Left ventricle myocardium superior (tissue), 1 donor: ENCODE measurements around the gene RHBDF2. TPM values are rescaled to one million over a fixed set of nuclear protein-coding genes. Genes with fewer than 3 reads are reported as not detected.
"Not testable (repeated sequence)": the region's sequence is repeated elsewhere in the genome, so short reads cannot be mapped to it uniquely, and the experiment has no call there.

Source experiments
- ATAC-seq: fragments of 200-7000 bp; cut with Tn5 transposase; one replicate; pipeline ENCODE4 v1.9.1; 2020; ENCODE audit warnings: mild to moderate bottlenecking, moderate library complexity
- DNase-seq: peaks from one replicate; pipeline ENCODE4 v3.0.0-alpha.2; 2020
- intact Hi-C: fragments of 100-400 bp; cut with micrococcal nuclease; formaldehyde crosslinking; loops from one replicate; pipeline ENCODE4 v1.11.0; 2022
- total RNA-seq: library from RNA; stranded (reverse); fragmentation: NEBNext Ultra II Directional; extraction: Animal tissue kit (Norgen Biotek cat#: 25700); gene quantifications from one replicate; pipeline ENCODE4 v1.2.1, GENCODE V29; 2021
- donor health status: DM: no; HTN: yes; CAD: no; lungs with severe emphysema.

The RHBDF2 gene
- total RNA-seq, 1 donor from 2014 or later: 17.7 TPM

DNA sequence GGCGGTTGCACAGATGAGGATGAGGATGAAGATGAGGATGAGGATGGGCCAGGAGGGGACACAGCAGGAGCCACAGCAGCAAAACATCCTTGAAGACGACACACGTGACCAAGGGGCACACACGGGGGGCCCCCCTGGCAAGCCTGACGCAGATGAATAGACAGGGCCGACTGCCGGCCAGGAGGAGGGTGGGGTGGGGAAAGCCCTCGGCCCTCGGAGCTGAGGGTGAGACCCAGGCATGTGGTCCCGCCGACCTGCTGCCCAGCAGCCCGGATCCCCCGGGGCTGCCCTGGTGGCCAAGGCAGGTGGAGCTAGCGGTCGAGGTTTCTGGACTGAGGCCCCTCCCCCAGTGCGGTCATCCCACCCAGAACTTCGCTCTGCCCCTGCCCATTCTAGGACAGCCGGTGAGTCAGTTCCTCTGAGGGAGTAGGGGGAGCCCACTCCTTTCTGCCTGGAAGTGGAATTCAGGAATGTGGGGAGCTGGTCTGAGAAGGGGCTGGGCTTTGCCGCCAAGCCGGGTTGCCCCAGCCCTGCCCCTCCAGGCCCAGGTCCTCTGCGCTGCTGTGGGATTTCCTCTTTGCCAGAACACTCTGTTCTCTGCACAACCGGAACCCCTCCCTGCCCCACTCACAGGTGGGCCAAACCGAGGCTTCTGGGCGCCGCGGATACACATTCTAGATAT, 26.3 kb upstream of the RHBDF2 start:
- peak; percentile 17 for ATAC-seq
- intact Hi-C loops: no loop called here
- peak; percentile 75 for DNase-seq

GRCh38 chr17:76527016-76527415, 25.8 kb upstream of the RHBDF2 start:
- intact Hi-C loops, DNase-seq, ATAC-seq: not testable (repeated sequence)

DNA sequence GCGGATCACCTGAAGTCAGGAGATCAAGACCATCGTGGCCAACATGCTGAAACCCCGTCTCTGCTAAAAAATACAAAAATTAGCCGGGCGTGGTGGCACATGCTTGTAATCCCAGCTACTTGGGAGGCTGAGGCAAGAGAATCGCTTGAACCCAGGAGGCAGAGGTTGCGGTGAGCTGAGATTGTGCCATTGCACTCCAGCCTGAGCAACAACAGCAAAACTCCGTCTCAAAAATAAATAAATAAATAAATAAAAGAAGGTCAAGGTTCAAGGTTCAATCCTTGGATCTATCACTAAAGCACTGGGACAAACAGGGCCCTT, 24.2 kb upstream of the RHBDF2 start:
- DNase-seq, ATAC-seq, intact Hi-C loops: not testable (repeated sequence)

DNA sequence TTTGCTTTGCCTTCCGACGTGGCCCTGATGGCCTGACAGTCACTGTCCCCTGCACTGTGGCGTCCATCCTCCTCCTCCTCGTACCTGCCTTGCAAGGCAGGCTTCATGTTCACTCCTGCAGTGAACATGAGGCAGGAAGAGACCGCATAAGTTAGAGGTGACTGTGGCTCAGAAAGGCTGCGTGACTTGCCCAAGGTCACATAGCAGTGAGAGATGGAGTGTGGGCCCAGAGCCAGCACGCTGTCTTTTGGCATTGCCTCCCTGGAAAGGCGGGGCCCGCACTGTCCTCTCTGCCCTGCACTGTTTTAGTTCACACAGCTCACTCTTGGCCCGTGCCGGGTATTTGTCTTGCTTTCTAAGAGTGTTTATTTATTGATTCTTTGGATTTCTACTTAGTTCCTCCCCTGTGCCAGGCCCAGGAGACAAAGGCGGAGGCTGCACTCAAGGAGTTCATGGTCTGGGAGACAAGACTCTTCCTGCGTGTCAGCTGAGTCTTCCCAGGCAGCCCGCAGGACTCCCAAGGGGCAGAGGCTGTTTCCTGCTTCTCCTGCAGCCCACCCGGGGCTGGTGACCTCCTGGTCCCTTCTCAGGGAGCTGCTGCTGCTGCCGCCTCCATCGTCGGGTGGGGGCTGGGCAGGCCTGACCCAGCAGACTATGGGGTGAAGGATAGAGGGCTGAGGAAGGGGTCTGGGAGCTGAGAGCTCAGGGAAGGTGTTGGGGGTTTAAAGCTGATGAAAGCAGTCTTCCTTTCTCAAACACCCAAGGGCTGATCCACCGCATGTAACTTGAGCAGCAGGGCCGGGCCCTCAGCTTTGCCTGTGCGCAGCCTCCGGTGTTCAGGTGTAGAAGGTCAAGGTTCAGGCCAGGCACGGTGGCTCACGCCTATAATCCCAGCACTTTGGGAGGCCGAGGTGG, 23.6 kb upstream of the RHBDF2 start:
- intact Hi-C loops: no loop called here
- DNase-seq (peak; percentile 86), ATAC-seq (peak; percentile 33)

DNA sequence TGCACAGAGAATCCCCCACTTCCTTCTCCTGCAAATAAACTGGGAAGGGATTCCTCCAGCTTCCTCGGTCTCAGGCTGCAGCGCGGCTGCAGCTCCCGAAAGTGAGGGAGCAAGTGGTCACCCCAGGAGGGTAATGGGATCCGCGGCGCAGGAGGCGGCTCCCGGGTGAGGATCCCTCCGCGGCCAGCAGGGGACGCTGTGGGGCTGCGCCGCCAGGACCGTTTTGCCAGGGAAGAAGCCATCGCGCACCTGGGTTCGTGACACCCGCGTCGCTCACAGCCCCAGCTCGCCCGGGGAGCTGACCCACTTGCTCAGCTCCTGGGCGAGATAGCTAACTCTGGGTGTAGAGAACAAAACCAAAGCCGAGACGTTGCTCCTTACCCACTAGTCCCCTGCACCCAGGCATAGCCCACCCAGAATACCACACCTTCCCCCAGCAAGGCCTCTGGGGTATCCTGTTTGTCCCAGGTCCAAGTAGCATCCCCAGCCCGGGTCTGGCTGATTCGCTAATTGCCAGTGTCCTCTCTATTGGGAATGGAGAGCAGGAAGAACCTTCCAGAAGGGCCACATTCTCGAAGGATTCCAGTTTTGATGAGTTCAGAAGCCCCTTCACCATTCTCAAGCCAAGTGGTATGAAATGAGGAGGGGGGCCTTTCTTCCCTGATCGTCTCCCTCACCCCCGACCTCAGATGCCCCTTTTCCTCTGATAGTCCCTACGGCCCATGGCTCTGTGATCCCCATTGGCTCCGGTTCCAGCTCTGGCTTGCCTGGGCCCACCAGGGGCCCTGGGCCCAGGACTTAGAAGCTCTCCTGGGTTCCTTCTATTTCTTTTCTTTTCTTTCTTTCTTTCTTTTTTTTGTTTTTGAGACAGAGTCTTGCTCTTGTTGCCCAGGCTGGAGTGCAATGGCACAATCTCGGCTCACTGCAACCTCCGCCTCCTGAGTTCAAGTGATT, 22.1 kb upstream of the RHBDF2 start:
- DNase-seq (peak; percentile 86), ATAC-seq (peak; percentile 49)
- intact Hi-C loops: no loop called here

- DNase-seq, ATAC-seq, intact Hi-C loops: not testable (repeated sequence)
These were observed 20.5 kb upstream of the RHBDF2 start for GRCh38 chr17:76521683-76522082.

DNA sequence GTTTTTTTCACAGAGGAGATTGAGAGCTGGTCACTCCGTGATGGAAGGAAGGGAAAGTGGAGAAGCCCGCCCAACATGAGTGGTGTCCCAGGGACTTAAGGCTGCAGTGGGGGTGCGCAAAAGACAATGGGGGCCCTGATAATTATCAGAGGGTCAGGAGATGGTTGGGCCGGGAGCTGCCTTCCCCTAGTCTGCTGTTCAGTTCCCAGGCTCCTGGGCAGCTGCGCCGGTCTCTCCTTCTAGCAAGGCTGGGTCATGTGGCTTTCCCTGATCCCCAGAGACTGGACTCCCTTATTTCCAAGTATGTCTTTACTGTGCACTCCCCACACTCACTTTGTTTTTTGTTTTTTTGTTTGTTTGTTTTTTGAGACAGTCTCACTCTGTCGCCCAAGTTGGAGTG, 20.0 kb upstream of the RHBDF2 start:
- intact Hi-C loops: no loop called here
- DNase-seq (no peak), ATAC-seq (no peak)

GRCh38 chr17:76519048-76519966, 18.1 kb upstream of the RHBDF2 start:
- no peak for DNase-seq
- no peak for ATAC-seq
- intact Hi-C loops: no loop called here

GRCh38 chr17:76517638-76518038, 16.4 kb upstream of the RHBDF2 start:
- no peak for DNase-seq
- intact Hi-C loops: no loop called here
- no peak for ATAC-seq

DNA sequence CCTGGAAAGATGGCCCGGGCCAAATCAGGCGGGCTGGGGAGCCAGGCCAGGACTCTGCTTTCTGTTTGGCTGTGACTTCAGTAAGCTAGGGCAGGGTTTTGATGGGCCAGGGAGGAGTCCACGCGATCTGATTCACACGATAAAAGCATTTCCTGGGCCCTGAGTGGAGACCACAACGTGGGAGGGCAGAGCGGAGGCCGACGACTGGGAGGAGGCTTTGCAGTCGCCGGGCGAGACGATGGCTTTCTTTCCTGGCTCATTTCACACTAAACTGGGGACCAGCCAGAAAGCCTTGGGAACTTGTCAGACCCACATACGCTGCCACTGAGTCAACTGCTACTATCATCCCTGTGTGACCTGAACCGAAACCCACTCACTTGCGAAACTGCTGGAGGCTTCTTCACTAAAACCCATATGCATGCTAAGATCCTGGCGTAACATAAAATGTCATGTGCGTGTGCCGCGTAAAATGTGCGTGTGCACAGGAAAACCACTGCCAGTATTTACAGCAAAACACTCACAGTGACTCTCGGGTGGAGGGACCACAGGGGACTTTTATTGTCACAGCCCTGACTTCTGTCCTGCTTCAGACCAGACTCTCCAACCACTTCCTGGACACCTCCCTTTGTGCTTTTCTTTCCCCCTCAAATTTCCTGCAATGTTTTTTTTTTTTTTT, 14.2 kb upstream of the RHBDF2 start:
- DNase-seq (peak; percentile 68), ATAC-seq (peak; percentile 77)
- intact Hi-C loops: no loop called here

GRCh38 chr17:76514355-76514754, 13.1 kb upstream of the RHBDF2 start:
- ATAC-seq, intact Hi-C loops, DNase-seq: not testable (repeated sequence)

- intact Hi-C loops: no loop called here
- no peak for ATAC-seq
These were observed 12.1 kb upstream of the RHBDF2 start for GRCh38 chr17:76513306-76513692.

GRCh38 chr17:76512366-76513305, 11.4 kb upstream of the RHBDF2 start:
- ATAC-seq (no peak), DNase-seq (no peak)
- intact Hi-C loops: no loop called here

More at GRCh38 chr17:76513306-76513692, 12.1 kb upstream of the RHBDF2 start:
- DNase-seq: no peak

DNA sequence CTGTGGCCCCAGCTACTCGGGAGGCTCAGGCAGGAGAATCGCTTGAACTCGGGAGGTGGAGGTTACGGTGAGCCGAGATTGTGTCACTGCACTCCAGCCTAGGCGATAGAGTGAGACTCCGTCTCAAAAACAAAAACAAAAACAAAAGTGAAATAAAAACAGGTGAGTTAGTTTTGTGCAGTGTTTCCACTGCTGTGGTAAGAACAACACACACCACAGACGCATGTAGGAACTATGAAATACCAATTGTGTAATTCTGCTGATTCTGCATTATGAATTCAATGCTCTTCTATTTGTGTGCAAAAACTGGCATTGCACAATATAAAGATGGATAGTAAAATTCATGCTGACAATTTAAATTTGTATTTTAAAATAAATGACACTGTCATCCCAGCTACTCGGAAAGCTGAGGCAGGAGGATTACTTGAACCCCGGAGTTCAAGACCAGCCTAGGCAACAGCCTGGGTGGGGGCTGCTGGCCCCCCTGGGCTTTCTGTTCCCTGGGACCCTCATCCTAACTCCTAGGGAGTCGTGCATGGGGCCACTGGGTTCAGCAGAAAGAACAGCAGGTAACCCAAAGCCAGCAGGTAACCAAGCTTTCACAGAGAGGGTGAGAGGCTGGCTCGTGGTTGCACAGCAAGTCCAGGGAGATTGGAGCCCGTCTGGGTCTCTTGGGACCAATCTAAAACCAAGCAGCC, 10.6 kb upstream of the RHBDF2 start:
- intact Hi-C loops: no loop called here
- ATAC-seq (no peak), DNase-seq (no peak)

GRCh38 chr17:76510831-76511244, 9.6 kb upstream of the RHBDF2 start:
- ATAC-seq (no peak), DNase-seq (no peak)
- intact Hi-C loops: no loop called here

DNA sequence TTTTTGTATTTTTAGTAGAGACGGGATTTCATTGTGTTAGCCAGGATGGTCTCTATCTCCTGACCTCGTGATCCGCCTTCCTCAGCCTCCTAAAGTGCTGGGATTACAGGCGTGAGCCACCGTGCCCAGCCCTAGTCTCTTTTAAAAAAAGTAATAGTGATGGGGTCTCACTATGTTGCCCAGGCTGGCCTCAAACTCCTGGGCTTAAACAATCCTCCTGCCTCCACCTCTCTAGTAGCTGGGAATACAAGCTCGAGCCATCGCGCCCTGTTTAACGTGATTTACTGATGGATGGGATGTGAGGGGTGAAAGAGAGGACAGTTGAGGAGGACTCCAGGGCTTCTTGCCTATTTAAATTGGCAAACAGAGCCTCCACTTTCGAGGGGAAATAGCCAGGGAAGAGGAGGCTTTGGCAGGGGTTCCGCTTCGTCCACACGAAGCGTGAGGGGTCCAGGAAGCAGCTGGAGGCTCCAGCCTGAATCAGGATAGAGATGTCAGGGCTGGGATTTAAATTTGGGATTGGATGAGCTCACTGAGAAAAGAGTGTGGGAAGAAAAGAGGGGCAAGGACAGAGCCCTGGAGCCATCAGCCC, 7.3 kb upstream of the RHBDF2 start:
- intact Hi-C loops, DNase-seq, ATAC-seq: not testable (repeated sequence)
